ENCODE data around the gene UROC1. TPM values are rescaled to one million over a fixed set of nuclear protein-coding genes. Genes with fewer than 3 reads are reported as not detected.

The UROC1 gene
- total and polyA plus RNA-seq, 2 of the 13 experiments (the other 11 are each of a cell fraction or from before 2014, with no cell fraction given): 0.71 to 1.3 TPM

DNA sequence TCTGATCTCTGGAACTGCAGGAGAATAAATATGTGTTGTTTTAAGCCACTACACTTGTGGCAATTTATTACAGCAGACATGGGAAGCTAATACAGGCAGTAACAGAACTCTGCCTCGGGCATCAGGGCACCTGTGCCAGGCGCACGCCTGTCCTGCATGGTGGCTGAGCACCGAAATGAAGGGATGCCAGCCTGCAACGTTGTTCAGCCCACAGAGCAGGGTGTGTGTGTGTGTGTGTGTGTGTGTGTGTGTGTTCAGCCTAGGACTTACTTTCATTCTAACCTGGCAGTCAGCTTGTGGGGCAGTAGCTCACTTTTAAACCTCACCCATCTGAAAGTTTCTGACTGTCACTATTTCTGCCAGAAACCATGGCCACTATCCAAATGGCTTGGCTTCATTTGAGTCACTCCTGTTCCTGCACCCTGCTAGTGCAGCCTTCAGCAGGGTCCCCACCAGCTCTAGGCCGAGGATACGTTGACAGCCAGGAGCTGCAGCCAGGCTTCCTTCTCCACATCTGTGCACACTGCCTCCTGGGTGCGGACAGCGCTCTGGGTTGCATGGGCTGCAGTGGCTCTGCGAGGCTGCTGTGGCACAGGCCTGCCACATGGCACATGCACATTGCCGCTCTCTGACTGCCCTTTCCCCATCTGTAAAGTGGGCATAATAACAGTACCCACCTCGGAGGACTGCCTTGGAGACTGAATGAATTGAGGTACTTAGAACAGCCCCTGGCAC, 4.5 kb downstream of the UROC1 start:
- ATAC-seq: no peak
- Histone ChIP-seq H3K79me2 (ENCODE audit: insufficient read depth, low read length) (no peaks in the 10 kb centered on the region), H3K9ac (ENCODE audit: insufficient read depth, low read depth, low read length) (no peak overlapping the region), H3K9me3 (ENCODE audit: low read length) (no peaks in the 10 kb centered on the region), H4K20me1 (ENCODE audit: insufficient read depth, low read length) (no peaks in the 10 kb centered on the region), H3K27ac (ENCODE audit: extremely low read length, insufficient read depth, low read length) (no peak overlapping the region), H3K36me3 (replicated peaks in 1 of 2; ENCODE audit: control insufficient read depth in 1 of 2, insufficient read depth in 2 of 2, low read length in 2 of 2) (no peaks in the 10 kb centered on the region), H3K4me2 (ENCODE audit: low read depth, low read length) (no peak overlapping the region), H3K4me1 (ENCODE audit: insufficient read depth, low read length) (peaks cover 23% of the 10 kb centered on the region), H2AFZ (ENCODE audit: low read length) (no peak overlapping the region), H3K4me3 (replicated peaks in 1 of 3; ENCODE audit: insufficient read depth in 1 of 3, low read depth in 2 of 3, low read length in 3 of 3) (no peak overlapping the region), H3K27me3 (ENCODE audit: control insufficient read depth in 1 of 2, insufficient read depth in 2 of 2, low read length in 2 of 2) (peaks cover 0 to 3% of the 10 kb centered on the region in 2 experiments; a peak in 1 of 5 replicates)
- FAIRE-seq: no peak
- 83% methylated on average over 2 of the region's 12 CpGs for WGBS (ENCODE audit: low lambda C conversion rate)
- ChIA-PET CTCF (ENCODE audit: low intra/inter-chr PET ratio, low total read pairs) (no interaction called here), POLR2A (interaction anchor here (2.2 kb wide), 1 partner anchor 16 kb away, joined by 4 read pairs; no protein-coding TSS in a partner anchor)
- no TSS peak for BruUV-seq (replicated peaks)
- no peak for DNase-seq (ENCODE audit: low spot score)
- no peak for TF ChIP-seq ZNF138 (CRISPR knock-in tag; IDR thresholded peaks at IDR 0.05; ENCODE audit: low read depth)
- TF ChIP-seq, protein P1, sequence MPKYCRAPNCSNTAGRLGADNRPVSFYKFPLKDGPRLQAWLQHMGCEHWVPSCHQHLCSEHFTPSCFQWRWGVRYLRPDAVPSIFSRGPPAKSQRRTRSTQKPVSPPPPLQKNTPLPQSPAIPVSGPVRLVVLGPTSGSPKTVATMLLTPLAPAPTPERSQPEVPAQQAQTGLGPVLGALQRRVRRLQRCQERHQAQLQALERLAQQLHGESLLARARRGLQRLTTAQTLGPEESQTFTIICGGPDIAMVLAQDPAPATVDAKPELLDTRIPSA (CRISPR knock-in tag; IDR thresholded peaks at IDR 0.05; ENCODE audit: borderline replicate concordance): no peak
- TF ChIP-seq ARNT2 (CRISPR knock-in tag; IDR thresholded peaks at IDR 0.05; ENCODE audit: low read depth): no peak
- no peak for TF ChIP-seq KAT2B (IDR thresholded peaks at IDR 0.05; ENCODE audit: borderline replicate concordance, low read depth, low read length)
- TF ChIP-seq HOXD1 (CRISPR knock-in tag; IDR thresholded peaks at IDR 0.05): no peak
- no peak for TF ChIP-seq SP140L (CRISPR knock-in tag; IDR thresholded peaks at IDR 0.05; ENCODE audit: borderline replicate concordance)
- TF ChIP-seq ZFP90 (CRISPR knock-in tag; IDR thresholded peaks at IDR 0.05; ENCODE audit: borderline replicate concordance): no peak
- TF ChIP-seq, protein P2, sequence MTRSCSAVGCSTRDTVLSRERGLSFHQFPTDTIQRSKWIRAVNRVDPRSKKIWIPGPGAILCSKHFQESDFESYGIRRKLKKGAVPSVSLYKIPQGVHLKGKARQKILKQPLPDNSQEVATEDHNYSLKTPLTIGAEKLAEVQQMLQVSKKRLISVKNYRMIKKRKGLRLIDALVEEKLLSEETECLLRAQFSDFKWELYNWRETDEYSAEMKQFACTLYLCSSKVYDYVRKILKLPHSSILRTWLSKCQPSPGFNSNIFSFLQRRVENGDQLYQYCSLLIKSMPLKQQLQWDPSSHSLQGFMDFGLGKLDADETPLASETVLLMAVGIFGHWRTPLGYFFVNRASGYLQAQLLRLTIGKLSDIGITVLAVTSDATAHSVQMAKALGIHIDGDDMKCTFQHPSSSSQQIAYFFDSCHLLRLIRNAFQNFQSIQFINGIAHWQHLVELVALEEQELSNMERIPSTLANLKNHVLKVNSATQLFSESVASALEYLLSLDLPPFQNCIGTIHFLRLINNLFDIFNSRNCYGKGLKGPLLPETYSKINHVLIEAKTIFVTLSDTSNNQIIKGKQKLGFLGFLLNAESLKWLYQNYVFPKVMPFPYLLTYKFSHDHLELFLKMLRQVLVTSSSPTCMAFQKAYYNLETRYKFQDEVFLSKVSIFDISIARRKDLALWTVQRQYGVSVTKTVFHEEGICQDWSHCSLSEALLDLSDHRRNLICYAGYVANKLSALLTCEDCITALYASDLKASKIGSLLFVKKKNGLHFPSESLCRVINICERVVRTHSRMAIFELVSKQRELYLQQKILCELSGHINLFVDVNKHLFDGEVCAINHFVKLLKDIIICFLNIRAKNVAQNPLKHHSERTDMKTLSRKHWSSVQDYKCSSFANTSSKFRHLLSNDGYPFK (CRISPR knock-in tag; IDR thresholded peaks at IDR 0.05; ENCODE audit: borderline replicate concordance): no peak
- no peak for TF ChIP-seq ATF7-NPFF (CRISPR knock-in tag; IDR thresholded peaks at IDR 0.05; ENCODE audit: low read depth)
- TF ChIP-seq PAWR (CRISPR knock-in tag; IDR thresholded peaks at IDR 0.05; ENCODE audit: borderline replicate concordance): no peak
- no peak for TF ChIP-seq ZC3H13 (CRISPR knock-in tag; IDR thresholded peaks at IDR 0.05)
- no peak for TF ChIP-seq ASH2L (IDR thresholded peaks at IDR 0.05; ENCODE audit: insufficient read length, low read depth, low read length)
- no peak for TF ChIP-seq KLF15 (CRISPR knock-in tag; IDR thresholded peaks at IDR 0.05; ENCODE audit: borderline replicate concordance)
- no peak for TF ChIP-seq ZNF839 (CRISPR knock-in tag; IDR thresholded peaks at IDR 0.05; ENCODE audit: borderline replicate concordance)
- TF ChIP-seq TBL1XR1 (IDR thresholded peaks at IDR 0.05; ENCODE audit: borderline replicate concordance, low read length, partially characterized antibody): no peak
- intact Hi-C loops (cut with micrococcal nuclease; ENCODE audit: unreplicated experiment): no loop called here
- in situ Hi-C loops (cut with HindIII; ENCODE audit: extremely low pct_ligation_motif_present, low pct_unique_long_range_greater_than_20kb): no loop called here
